Measurements from ENCODE around the gene COP1.

COP1 gene

DNA sequence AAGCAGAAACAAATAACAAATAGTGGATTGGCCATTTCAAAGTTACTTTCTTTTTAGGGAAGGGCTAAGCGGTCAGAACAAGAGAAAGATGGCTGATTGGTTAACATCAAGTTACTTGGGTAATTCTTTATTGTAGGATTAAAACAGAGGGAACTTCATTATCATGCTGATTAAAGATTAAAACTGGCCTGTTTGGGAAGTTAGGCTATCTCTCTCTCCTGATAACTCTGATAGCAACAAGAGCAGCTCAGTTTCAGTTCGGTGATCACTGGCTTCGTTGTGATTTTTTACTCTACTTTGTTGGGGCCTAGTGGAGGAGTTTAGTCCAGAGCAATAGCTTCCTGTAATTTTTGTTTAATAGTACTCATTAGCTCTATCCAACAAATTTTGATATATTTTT, 20.5 kb upstream of the COP1 start:
- Mint-ChIP-seq H3K4me3 (no peak overlapping the region), H3K27me3 (ENCODE audit: low read depth) (peaks cover 4% of the 10 kb centered on the region), H3K9me3 (peaks cover 2% of the 10 kb centered on the region), H3K4me1 (peaks cover 4% of the 10 kb centered on the region), H3K36me3 (ENCODE audit: low read depth) (no peaks in the 10 kb centered on the region), H3K27ac (peak overlapping the region in 2 of 3 experiments; percentile 9 to 33)
- TF ChIP-seq, protein P1, sequence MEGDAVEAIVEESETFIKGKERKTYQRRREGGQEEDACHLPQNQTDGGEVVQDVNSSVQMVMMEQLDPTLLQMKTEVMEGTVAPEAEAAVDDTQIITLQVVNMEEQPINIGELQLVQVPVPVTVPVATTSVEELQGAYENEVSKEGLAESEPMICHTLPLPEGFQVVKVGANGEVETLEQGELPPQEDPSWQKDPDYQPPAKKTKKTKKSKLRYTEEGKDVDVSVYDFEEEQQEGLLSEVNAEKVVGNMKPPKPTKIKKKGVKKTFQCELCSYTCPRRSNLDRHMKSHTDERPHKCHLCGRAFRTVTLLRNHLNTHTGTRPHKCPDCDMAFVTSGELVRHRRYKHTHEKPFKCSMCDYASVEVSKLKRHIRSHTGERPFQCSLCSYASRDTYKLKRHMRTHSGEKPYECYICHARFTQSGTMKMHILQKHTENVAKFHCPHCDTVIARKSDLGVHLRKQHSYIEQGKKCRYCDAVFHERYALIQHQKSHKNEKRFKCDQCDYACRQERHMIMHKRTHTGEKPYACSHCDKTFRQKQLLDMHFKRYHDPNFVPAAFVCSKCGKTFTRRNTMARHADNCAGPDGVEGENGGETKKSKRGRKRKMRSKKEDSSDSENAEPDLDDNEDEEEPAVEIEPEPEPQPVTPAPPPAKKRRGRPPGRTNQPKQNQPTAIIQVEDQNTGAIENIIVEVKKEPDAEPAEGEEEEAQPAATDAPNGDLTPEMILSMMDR (IDR thresholded peaks at IDR 0.05; ENCODE audit: unreplicated experiment in 3 of 3), result no peak

DNA sequence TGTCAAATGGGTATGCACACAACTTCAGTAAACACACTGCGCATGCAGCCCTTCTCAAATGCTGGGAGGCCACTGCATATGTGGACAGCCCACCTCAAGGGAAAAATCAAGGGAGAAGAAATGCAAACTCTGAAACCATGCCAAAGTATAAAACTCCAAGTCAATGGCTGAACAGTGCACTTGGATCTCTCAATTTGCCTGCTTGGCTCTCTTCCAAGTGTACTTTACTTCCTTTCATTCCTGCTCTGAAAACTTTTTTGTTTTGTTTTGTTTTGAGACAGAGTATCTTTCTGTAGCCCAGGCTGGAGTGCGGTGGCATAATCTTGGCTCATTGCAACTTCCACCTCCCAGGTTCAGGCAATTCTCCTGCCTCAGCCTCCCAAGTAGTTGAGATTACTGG, 18.8 kb upstream of the COP1 start:
- H3K36me3 Mint-ChIP-seq (ENCODE audit: low read depth), result no peaks in the 10 kb centered on the region
- H3K9me3 Mint-ChIP-seq, result no peaks in the 10 kb centered on the region
- no peak overlapping the region for H3K4me3 Mint-ChIP-seq
- peaks cover 4% of the 10 kb centered on the region for H3K4me1 Mint-ChIP-seq
- TF ChIP-seq, protein P1 (IDR thresholded peaks at IDR 0.05; ENCODE audit: unreplicated experiment in 3 of 3), result no peak
- H3K27me3 Mint-ChIP-seq (ENCODE audit: low read depth), result peaks cover 2% of the 10 kb centered on the region
- H3K27ac Mint-ChIP-seq, result peak overlapping the region in 1 of 3 experiments; percentile 38

DNA sequence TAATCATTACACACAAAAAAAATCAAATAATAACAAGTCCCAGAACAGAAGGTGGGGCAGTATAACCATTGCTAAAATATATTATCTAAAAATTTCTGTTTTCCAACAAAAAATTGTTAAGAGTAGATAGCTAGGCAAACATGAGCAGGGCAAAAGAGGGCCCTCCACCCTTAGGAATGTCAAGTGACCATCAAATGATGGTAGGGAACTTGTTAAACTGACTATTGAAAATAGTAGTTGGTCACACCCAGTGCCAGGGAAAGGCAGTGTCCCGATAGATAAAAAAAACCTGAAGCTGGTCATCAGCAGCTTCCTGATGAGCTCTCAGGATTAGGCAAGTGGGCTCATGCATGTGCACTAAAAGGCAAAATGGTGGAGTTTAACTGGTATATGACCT, 18.4 kb upstream of the COP1 start:
- H3K4me1 Mint-ChIP-seq, result peaks cover 4% of the 10 kb centered on the region
- no peaks in the 10 kb centered on the region for H3K36me3 Mint-ChIP-seq (ENCODE audit: low read depth)
- no peak overlapping the region for H3K4me3 Mint-ChIP-seq
- TF ChIP-seq, protein P1 (IDR thresholded peaks at IDR 0.05; ENCODE audit: unreplicated experiment in 3 of 3), result no peak
- H3K27me3 Mint-ChIP-seq (ENCODE audit: low read depth), result no peaks in the 10 kb centered on the region
- peak overlapping the region in 1 of 3 experiments; percentile 38 for H3K27ac Mint-ChIP-seq
- no peaks in the 10 kb centered on the region for H3K9me3 Mint-ChIP-seq

DNA sequence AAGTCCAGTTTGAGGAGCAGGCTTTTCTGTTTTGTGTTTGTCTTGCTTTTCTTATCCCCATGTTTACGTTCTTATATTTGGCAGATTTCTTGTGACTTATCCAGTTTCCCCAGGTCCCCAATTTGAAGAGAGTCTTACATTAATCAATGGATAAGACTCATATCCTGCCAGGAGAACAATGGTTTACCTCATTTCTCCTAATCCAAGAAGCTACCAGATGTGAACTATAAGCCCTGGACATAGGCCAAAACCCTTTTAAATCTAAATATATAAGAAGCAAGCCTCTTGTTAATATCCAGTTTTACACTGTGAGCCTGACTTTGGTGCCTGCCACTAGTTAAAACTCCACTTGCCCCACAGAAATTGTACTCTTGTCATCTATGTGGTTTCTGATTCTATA, 15.1 kb upstream of the COP1 start:
- peaks cover 4% of the 10 kb centered on the region for H3K4me1 Mint-ChIP-seq
- TF ChIP-seq, protein P1 (IDR thresholded peaks at IDR 0.05; ENCODE audit: unreplicated experiment in 3 of 3), result no peak
- H3K9me3 Mint-ChIP-seq, result no peaks in the 10 kb centered on the region
- peaks cover 5% of the 10 kb centered on the region for H3K27me3 Mint-ChIP-seq (ENCODE audit: low read depth)
- no peaks in the 10 kb centered on the region for H3K36me3 Mint-ChIP-seq (ENCODE audit: low read depth)
- H3K4me3 Mint-ChIP-seq, result no peak overlapping the region
- H3K27ac Mint-ChIP-seq, result no peak overlapping the region

DNA sequence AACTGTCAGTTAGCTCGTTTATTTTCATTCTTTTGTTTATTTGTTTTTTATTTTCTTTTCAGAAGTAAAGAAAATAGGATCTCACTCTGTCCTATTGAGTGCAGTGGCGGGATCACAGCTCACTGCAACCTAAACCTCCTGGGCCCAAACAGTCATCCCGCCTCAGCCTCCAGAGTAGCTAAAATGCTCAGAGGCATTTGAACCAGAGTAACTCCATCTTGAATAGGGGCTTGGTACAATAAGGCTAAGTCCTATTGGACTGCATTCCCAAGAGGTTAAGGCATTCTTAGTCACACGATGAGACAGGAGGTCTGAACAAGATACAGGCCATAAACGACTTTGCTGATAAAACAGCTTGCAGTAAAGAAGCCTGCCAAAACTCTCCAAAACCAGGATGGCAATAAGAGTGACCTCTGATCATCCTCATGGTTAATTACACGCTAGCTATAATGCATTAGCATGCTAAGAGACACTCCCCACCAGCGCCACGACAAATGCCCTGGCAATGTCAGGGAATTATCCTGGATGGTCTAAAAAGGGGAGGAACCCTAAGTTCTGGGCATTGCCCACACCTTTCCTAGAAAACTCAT, 13.1 kb upstream of the COP1 start:
- Mint-ChIP-seq H3K27ac (no peak overlapping the region), H3K36me3 (ENCODE audit: low read depth) (no peaks in the 10 kb centered on the region), H3K4me3 (no peak overlapping the region), H3K4me1 (no peaks in the 10 kb centered on the region), H3K9me3 (no peaks in the 10 kb centered on the region), H3K27me3 (ENCODE audit: low read depth) (peaks cover 5% of the 10 kb centered on the region)
- TF ChIP-seq, protein P1 (IDR thresholded peaks at IDR 0.05; ENCODE audit: unreplicated experiment in 3 of 3), result no peak

DNA sequence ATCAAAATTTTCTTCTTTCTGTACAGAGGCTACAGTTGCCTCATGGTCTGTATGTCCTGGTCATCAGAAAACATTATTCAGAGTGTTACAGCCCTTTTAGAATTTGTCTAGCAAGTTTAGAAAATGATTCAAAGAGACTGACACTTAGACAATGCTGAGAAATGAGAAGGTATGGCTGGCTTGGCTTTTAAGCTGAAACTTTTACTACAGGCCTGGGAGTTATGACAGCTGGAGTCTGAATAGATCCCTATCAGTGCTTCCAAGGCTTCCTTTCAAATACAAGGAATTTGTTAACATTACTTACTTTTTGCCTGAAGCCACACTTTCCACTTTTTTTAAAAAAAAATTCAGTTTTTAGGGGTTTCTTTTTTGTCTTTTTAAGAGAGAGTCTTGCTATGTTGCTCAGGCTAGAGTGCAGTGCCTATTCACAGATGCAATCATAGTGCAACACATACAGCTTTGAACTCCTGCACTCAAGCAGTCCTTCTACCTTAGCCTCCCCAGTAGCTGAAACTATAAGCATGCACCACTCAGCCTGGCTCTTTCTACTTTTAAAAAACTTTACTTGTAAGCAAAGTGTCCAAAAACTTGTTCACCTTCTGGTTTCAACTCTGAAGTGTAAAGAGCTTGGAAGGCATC, 10.5 kb upstream of the COP1 start:
- H3K4me3 Mint-ChIP-seq, result no peak overlapping the region
- H3K27me3 Mint-ChIP-seq (ENCODE audit: low read depth), result peaks cover 5% of the 10 kb centered on the region

More for the DNA sequence above, 10.5 kb upstream of the COP1 start:
- Mint-ChIP-seq H3K36me3 (ENCODE audit: low read depth) (no peaks in the 10 kb centered on the region), H3K27ac (no peak overlapping the region), H3K9me3 (no peaks in the 10 kb centered on the region), H3K4me1 (no peaks in the 10 kb centered on the region)
- TF ChIP-seq, protein P1 (IDR thresholded peaks at IDR 0.05; ENCODE audit: unreplicated experiment in 3 of 3), result no peak

All from nephron (organoid).